Measurements from ENCODE around the gene PROZ. TPM values are rescaled to one million over a fixed set of nuclear protein-coding genes. Genes with fewer than 3 reads are reported as not detected.
A peak's percentile ranks its signal among the peaks of the same experiment; 100 is the strongest.

PROZ gene
- total RNA-seq, 1 experiment from 2014 or later: not detected

- Histone ChIP-seq H3K79me2 (ENCODE audit: insufficient read depth, low read length) (peaks cover 49% of the 10 kb centered on the region), H3K4me3 (replicated peaks in 1 of 2; ENCODE audit: low read depth in 1 of 2, low read length in 2 of 2) (peak overlapping the region; percentile 4 to 45; a peak in 3 of 4 replicates), H3K9me3 (ENCODE audit: control insufficient read depth in 1 of 2, insufficient read depth in 1 of 2, low read depth in 1 of 2, low read length in 2 of 2) (no peaks in the 10 kb centered on the region), H4K20me1 (ENCODE audit: insufficient read depth) (no peaks in the 10 kb centered on the region; the same call in 1 of the 2 replicates), H3K9ac (ENCODE audit: low read length) (peak overlapping the region; percentile 58), H3K9me2 (ENCODE audit: insufficient read depth) (no peaks in the 10 kb centered on the region), H3K27ac (ENCODE audit: low read depth, low read length) (peak overlapping the region; percentile 65), H3K36me3 (ENCODE audit: control insufficient read depth in 1 of 2, insufficient read depth in 2 of 2, low read length in 2 of 2) (peaks cover 36 to 57% of the 10 kb centered on the region in 2 experiments), H3K27me3 (ENCODE audit: insufficient read depth, low read length) (no peaks in the 10 kb centered on the region), H2AFZ (ENCODE audit: low read depth, low read length, poor library complexity, severe bottlenecking) (no peak overlapping the region), H3K4me1 (ENCODE audit: control insufficient read depth in 1 of 2, insufficient read depth in 2 of 2, low read length in 2 of 2) (peaks cover 21 to 30% of the 10 kb centered on the region in 2 experiments), H3K4me2 (ENCODE audit: low read length) (peak overlapping the region; percentile 78)
- DNase-seq (ENCODE audit: low read depth, low spot score) (peak; percentile 98), ATAC-seq (peak; percentile 100)
- CTCF ChIA-PET: interaction anchor here (1.0 kb wide), 1 partner anchor 256 kb away, joined by 3 read pairs; no protein-coding TSS in a partner anchor
- intact Hi-C loops (cut with micrococcal nuclease): no loop called here
- POLR2A ChIA-PET: interaction anchor here (1.6 kb wide), 1 partner anchor 22 kb away, joined by 7 read pairs; the partner anchor contains the start of genes CUL4A and PCID2
- BruUV-seq (replicated peaks): no TSS peak
- RAD21 ChIA-PET (ENCODE audit: low non-redundant PET in 1 of 2, low total read pairs in 2 of 2, uncharacterized antibody in 2 of 2, unreplicated experiment in 2 of 2): no interaction called here
- TF ChIP-seq ATF3 (IDR thresholded peaks at IDR 0.05) (0 out of 2 replicates have a peak, but pooled peaks have one; percentile 50), ZBTB33 (IDR thresholded peaks at IDR 0.05; ENCODE audit: extremely low read depth, insufficient replicate concordance, low read length) (peak; percentile 28), RAD21 (IDR thresholded peaks at IDR 0.05; ENCODE audit: low read depth) (peak; percentile 5; the same call in 1 of the 2 replicates), YY1 (IDR thresholded peaks at IDR 0.05; ENCODE audit: extremely low read depth, insufficient replicate concordance, low read depth, low read length) (peak; percentile 40), JUND (IDR thresholded peaks at IDR 0.05) (peak; percentile 98), SIN3A (IDR thresholded peaks at IDR 0.05; ENCODE audit: low read depth) (peak; percentile 92), EZH2phosphoT487 (IDR thresholded peaks at IDR 0.05; ENCODE audit: borderline replicate concordance) (no peak), SP1 (IDR thresholded peaks at IDR 0.05; ENCODE audit: low read depth) (peak; percentile 93), EZH2 (IDR thresholded peaks at IDR 0.05) (no peak), POLR2A (IDR thresholded peaks at IDR 0.05; ENCODE audit: borderline replicate concordance, extremely low read depth, insufficient read depth, insufficient read length) (no peak), FOSL1 (IDR thresholded peaks at IDR 0.05; ENCODE audit: low read depth) (peak; percentile 100), POLR2AphosphoS5 (IDR thresholded peaks at IDR 0.05; ENCODE audit: low read depth, low read length) (peak; percentile 56), TCF7L2 (IDR thresholded peaks at IDR 0.05; ENCODE audit: borderline replicate concordance, extremely low read depth, insufficient read depth, insufficient read length) (peak; percentile 85), ZFX (IDR thresholded peaks at IDR 0.05) (no peak), SRF (IDR thresholded peaks at IDR 0.05; ENCODE audit: low read depth) (peak; percentile 91), ZNF274 (IDR thresholded peaks at IDR 0.05; ENCODE audit: low read depth, low read length) (no peak), CEBPB (IDR thresholded peaks at IDR 0.05; ENCODE audit: low read depth) (peak; percentile 71)
- TF ChIP-seq, protein P1, sequence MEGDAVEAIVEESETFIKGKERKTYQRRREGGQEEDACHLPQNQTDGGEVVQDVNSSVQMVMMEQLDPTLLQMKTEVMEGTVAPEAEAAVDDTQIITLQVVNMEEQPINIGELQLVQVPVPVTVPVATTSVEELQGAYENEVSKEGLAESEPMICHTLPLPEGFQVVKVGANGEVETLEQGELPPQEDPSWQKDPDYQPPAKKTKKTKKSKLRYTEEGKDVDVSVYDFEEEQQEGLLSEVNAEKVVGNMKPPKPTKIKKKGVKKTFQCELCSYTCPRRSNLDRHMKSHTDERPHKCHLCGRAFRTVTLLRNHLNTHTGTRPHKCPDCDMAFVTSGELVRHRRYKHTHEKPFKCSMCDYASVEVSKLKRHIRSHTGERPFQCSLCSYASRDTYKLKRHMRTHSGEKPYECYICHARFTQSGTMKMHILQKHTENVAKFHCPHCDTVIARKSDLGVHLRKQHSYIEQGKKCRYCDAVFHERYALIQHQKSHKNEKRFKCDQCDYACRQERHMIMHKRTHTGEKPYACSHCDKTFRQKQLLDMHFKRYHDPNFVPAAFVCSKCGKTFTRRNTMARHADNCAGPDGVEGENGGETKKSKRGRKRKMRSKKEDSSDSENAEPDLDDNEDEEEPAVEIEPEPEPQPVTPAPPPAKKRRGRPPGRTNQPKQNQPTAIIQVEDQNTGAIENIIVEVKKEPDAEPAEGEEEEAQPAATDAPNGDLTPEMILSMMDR (IDR thresholded peaks at IDR 0.05 in 2 of 3, conservative IDR thresholded peaks at IDR 0.05 in 1 of 3; ENCODE audit: borderline replicate concordance in 1 of 3, insufficient read depth in 1 of 3, low read depth in 2 of 3, low read length in 2 of 3): 0 out of 6 replicates have a peak, but pooled peaks of 2 of the 3 experiments have one; percentile 2 to 15
- TF ChIP-seq, protein P2, sequence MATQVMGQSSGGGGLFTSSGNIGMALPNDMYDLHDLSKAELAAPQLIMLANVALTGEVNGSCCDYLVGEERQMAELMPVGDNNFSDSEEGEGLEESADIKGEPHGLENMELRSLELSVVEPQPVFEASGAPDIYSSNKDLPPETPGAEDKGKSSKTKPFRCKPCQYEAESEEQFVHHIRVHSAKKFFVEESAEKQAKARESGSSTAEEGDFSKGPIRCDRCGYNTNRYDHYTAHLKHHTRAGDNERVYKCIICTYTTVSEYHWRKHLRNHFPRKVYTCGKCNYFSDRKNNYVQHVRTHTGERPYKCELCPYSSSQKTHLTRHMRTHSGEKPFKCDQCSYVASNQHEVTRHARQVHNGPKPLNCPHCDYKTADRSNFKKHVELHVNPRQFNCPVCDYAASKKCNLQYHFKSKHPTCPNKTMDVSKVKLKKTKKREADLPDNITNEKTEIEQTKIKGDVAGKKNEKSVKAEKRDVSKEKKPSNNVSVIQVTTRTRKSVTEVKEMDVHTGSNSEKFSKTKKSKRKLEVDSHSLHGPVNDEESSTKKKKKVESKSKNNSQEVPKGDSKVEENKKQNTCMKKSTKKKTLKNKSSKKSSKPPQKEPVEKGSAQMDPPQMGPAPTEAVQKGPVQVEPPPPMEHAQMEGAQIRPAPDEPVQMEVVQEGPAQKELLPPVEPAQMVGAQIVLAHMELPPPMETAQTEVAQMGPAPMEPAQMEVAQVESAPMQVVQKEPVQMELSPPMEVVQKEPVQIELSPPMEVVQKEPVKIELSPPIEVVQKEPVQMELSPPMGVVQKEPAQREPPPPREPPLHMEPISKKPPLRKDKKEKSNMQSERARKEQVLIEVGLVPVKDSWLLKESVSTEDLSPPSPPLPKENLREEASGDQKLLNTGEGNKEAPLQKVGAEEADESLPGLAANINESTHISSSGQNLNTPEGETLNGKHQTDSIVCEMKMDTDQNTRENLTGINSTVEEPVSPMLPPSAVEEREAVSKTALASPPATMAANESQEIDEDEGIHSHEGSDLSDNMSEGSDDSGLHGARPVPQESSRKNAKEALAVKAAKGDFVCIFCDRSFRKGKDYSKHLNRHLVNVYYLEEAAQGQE (IDR thresholded peaks at IDR 0.05; ENCODE audit: low read depth): no peak
- TF ChIP-seq, protein P3, sequence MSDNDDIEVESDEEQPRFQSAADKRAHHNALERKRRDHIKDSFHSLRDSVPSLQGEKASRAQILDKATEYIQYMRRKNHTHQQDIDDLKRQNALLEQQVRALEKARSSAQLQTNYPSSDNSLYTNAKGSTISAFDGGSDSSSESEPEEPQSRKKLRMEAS (IDR thresholded peaks at IDR 0.05): peak; percentile 62
These were observed 28.8 kb downstream of the PROZ start for GRCh38 chr13:113187263-113187669.

Measured in HCT116 (cell line).